ENCODE measurements around the gene CNTNAP5. TPM values are rescaled to one million over a fixed set of nuclear protein-coding genes. Genes with fewer than 3 reads are reported as not detected.

The CNTNAP5 gene
- total and polyA plus RNA-seq, 12 donors = 0.08 to 4.9 (median 0.96) TPM; not detected in 5

DNA sequence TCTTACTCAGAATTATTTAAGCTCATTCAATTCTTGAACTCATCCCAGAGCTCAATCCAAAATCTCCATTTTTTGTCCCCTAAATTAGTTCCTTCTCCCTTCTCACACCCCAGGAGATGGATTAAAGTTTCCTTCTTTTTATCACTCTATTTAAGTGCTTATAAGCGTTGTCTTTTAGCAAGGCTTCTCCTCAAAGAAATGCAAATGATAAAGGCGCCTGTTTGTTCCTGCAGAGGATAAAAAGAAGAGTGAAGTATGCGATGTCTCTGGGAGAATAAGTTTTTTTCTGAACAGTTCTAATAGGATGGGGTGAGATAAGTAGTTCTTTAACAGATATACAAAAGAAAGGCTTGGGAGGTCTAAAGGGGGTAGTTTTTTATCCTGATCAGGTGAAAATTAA lies 303.3 kb downstream of the CNTNAP5 start:
- Histone ChIP-seq H3K4me3 (no peak overlapping the region), H3K27me3 (no peaks in the 10 kb centered on the region), H3K36me3 (replicated peaks in 1 of 2) (no peaks in the 10 kb centered on the region), H3K4me1 (replicated peaks in 1 of 2) (no peaks in the 10 kb centered on the region), H3K9me3 (replicated peaks in 1 of 3) (no peaks in the 10 kb centered on the region), H3K27ac (no peak overlapping the region)
- DNase-seq = no peak
- TF ChIP-seq CTCF (IDR thresholded peaks at IDR 0.05) (no peak), POLR2A (IDR thresholded peaks at IDR 0.05) (no peak)
- WGBS, 4 donors = 40 to 50% (median 45%) methylated on average over 3 of the region's 3 CpGs
- intact Hi-C loops (cut with DNase I) = no loop called here

GRCh38 chr2:124333784-124334183 lies 308.7 kb downstream of the CNTNAP5 start:
- Histone ChIP-seq H3K27ac (no peak overlapping the region), H3K4me3 (no peak overlapping the region), H3K36me3 (replicated peaks in 1 of 2) (no peaks in the 10 kb centered on the region), H3K9me3 (replicated peaks in 1 of 3) (no peaks in the 10 kb centered on the region), H3K27me3 (no peaks in the 10 kb centered on the region), H3K4me1 (replicated peaks in 1 of 2) (no peaks in the 10 kb centered on the region)
- DNase-seq = no peak
- intact Hi-C loops (cut with DNase I) = no loop called here
- TF ChIP-seq CTCF (IDR thresholded peaks at IDR 0.05) (no peak), POLR2A (IDR thresholded peaks at IDR 0.05) (no peak)
- WGBS, 4 donors = 66 to 76% (median 72%) methylated on average over 4 of the region's 4 CpGs

DNA sequence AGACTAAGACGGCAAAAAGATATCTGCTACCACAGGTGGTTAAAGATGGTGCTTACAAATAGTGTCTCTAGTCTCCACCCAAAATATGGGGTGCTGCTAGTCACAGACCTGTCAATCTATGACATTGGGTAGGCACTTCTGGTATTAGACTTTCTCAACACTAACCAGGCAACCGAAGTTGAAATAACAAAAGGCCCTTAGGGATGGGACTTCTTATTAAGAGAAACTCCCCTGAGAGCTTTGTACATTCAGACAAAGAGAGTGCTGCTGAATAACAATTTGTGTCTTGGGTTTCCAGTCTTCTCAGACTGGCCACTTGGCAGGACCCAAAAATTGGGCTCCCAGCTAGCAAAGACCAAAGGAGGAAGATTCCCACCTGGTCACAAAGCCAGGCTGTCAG lies 310.0 kb downstream of the CNTNAP5 start:
- DNase-seq = no peak
- H3K9me3 ChIP-seq (replicated peaks in 1 of 3) = no peaks in the 10 kb centered on the region
- no peak for TF ChIP-seq CTCF (IDR thresholded peaks at IDR 0.05)
- no peak for TF ChIP-seq POLR2A (IDR thresholded peaks at IDR 0.05)
- H3K27ac ChIP-seq = no peak overlapping the region
- H3K4me1 ChIP-seq (replicated peaks in 1 of 2) = no peaks in the 10 kb centered on the region
- no peaks in the 10 kb centered on the region for H3K27me3 ChIP-seq
- H3K36me3 ChIP-seq (replicated peaks in 1 of 2) = no peaks in the 10 kb centered on the region
- H3K4me3 ChIP-seq = no peak overlapping the region
- intact Hi-C loops (cut with DNase I) = no loop called here
- WGBS, 4 donors = 66 to 81% (median 70%) methylated on average over 2 of the region's 2 CpGs

DNA sequence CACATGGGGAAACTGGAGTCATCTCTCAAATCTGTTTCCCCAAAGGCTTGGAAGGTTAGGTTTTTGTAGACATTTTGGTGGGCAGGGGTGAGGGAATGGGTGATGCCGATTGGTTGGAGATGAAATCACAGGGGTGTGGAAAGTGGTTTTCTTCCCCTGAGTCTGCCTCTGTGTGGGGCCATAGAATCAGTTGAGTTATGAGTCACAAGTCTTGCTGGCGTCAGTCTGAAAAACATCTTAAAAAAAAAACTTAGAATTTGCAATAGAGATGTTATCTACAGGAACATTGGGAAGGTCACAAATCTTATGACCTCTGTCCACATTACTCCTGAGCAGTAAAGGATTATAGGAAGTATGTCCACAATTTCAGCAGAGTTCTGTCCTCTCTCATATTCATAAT lies 314.6 kb downstream of the CNTNAP5 start:
- H3K27ac ChIP-seq = no peak overlapping the region
- no peak for TF ChIP-seq POLR2A (IDR thresholded peaks at IDR 0.05)
- TF ChIP-seq CTCF (IDR thresholded peaks at IDR 0.05) = no peak
- H3K27me3 ChIP-seq = no peaks in the 10 kb centered on the region
- H3K9me3 ChIP-seq (replicated peaks in 1 of 3) = no peaks in the 10 kb centered on the region
- no peaks in the 10 kb centered on the region for H3K4me1 ChIP-seq (replicated peaks in 1 of 2)
- no peaks in the 10 kb centered on the region for H3K36me3 ChIP-seq (replicated peaks in 1 of 2)
- H3K4me3 ChIP-seq = no peak overlapping the region
- DNase-seq = no peak
- intact Hi-C loops (cut with DNase I) = no loop called here
- WGBS, 4 donors = 46 to 65% (median 54%) methylated on average over 2 of the region's 2 CpGs
